PC-9 (cell line): ENCODE measurements around the gene DPYD. TPM values are rescaled to one million over a fixed set of nuclear protein-coding genes. Genes with fewer than 3 reads are reported as not detected.

Experiments used
- BruUV-seq: library from RNA; stranded (reverse); fragments of 400-500 nt; replicated peaks from 2 replicates; lab custom pipeline; 2021; lab: Mats Ljungman, UMichigan
- CTCF ChIA-PET: fragments of 300-600 bp; sonication (Branson Sonifier 250); formaldehyde crosslinking; loops from one replicate; lab custom pipeline; 2022; ENCODE audit warnings: antibody characterized with exemption; lab: Charles Lee
- POLR2A ChIA-PET: fragments of 300-600 bp; sonication (Branson Sonifier 250); formaldehyde crosslinking; loops from one replicate; lab custom pipeline; 2022; ENCODE audit warnings: antibody characterized with exemption; ENCODE audit not compliant: unreplicated experiment; lab: Charles Lee
- DNase-seq, 2 experiments: peaks; one replicate each; pipeline versions ENCODE4 v3.0.0 to v3.0.0-alpha.2; 2015 to 2022; ENCODE audit warnings: mixed read lengths in 1 of 2
- H2AFZ ChIP-seq: fragments of 200-600 bp; sonication (generic); 2 replicates; pipeline ENCODE4 v1.8.1; 2017; ENCODE audit warnings: antibody characterized with exemption
- H3F3A ChIP-seq: fragments of 200-600 bp; sonication (generic); 2 replicates; pipeline ENCODE4 v1.8.1; 2017; ENCODE audit warnings: antibody characterized with exemption, mild to moderate bottlenecking, low read depth; ENCODE audit not compliant: insufficient read depth
- H3K27ac ChIP-seq: fragments of 200-600 bp; sonication (generic); 2 replicates; pipeline ENCODE4 v1.6.1; 2016; ENCODE audit warnings: mixed run types
- H3K27me3 ChIP-seq: fragments of 200-600 bp; sonication (generic); 2 replicates; pipeline ENCODE4 v1.6.1; 2016; ENCODE audit warnings: low read depth, mixed run types; ENCODE audit not compliant: insufficient read depth
- H3K36me3 ChIP-seq: fragments of 200-600 bp; sonication (generic); 2 replicates; pipeline ENCODE4 v1.6.1; 2016; ENCODE audit warnings: low read depth, mixed run types
- H3K4me1 ChIP-seq: fragments of 200-600 bp; sonication (generic); replicated peaks from 2 replicates; pipeline ENCODE4 v1.6.1; 2016; ENCODE audit warnings: mixed run types; ENCODE audit not compliant: insufficient read depth
- H3K4me2 ChIP-seq: fragments of 200-600 bp; sonication (generic); 2 replicates; pipeline ENCODE4 v1.6.1; 2017; ENCODE audit warnings: mixed run types
- H3K4me3 ChIP-seq: fragments of 200-600 bp; sonication (generic); 2 replicates; pipeline ENCODE4 v1.6.1; 2016; ENCODE audit warnings: mixed run types
- H3K79me2 ChIP-seq: fragments of 200-600 bp; sonication (generic); 2 replicates; pipeline ENCODE4 v1.6.1; 2017; ENCODE audit warnings: low read depth, mixed run types
- H3K9me2 ChIP-seq: fragments of 200-600 bp; sonication (generic); 2 replicates; pipeline ENCODE4 v1.8.1; 2017; ENCODE audit warnings: mild to moderate bottlenecking; ENCODE audit not compliant: insufficient read depth
- H3K9me3 ChIP-seq: fragments of 200-600 bp; sonication (generic); 2 replicates; pipeline ENCODE4 v1.8.1; 2016; ENCODE audit warnings: low read depth; ENCODE audit not compliant: insufficient read depth
- H4K20me1 ChIP-seq: fragments of 200-600 bp; sonication (generic); 2 replicates; pipeline ENCODE4 v1.8.1; 2017; ENCODE audit not compliant: insufficient read depth
- CTCF ChIP-seq: fragments of 200-600 bp; sonication (generic); conservative IDR thresholded peaks from 2 replicates; pipeline ENCODE4 v1.6.1; 2017; ENCODE audit warnings: mixed run types, antibody characterized with exemption, mild to moderate bottlenecking, moderate library complexity
- EZH2 ChIP-seq: fragments of 200-600 bp; sonication (generic); IDR thresholded peaks from 2 replicates; pipeline ENCODE4 v1.8.0; 2017; ENCODE audit warnings: antibody characterized with exemption, low read depth
- intact Hi-C: fragments of 100-400 bp; cut with micrococcal nuclease; formaldehyde crosslinking; loops from one replicate; pipeline ENCODE4 v1.10.0; 2022; ENCODE audit not compliant: unreplicated experiment
- total RNA-seq: library from RNA; stranded (reverse); gene quantifications from 2 replicates; pipeline ENCODE4 v1.2.3, GENCODE V29; 2021

DPYD gene
- total RNA-seq, 1 experiment from 2014 or later = 24.1 TPM

GRCh38 chr1:97352936-97353382 is 567.9 kb downstream of the DPYD start:
- DNase-seq = no peak
- ChIA-PET POLR2A (no interaction called here), CTCF (no interaction called here)
- no peak overlapping the region for H2AFZ ChIP-seq
- no peaks in the 10 kb centered on the region for H3K4me1 ChIP-seq
- no TSS peak for BruUV-seq
- no peaks in the 10 kb centered on the region for H3K36me3 ChIP-seq
- no peaks in the 10 kb centered on the region for H3K9me2 ChIP-seq
- no peak overlapping the region for H3K4me2 ChIP-seq
- no peaks in the 10 kb centered on the region for H4K20me1 ChIP-seq
- no peak overlapping the region for H3K4me3 ChIP-seq
- intact Hi-C loops = no loop called here
- TF ChIP-seq EZH2 (no peak), CTCF (no peak)
- H3F3A ChIP-seq = no peaks in the 10 kb centered on the region
- H3K27ac ChIP-seq = no peak overlapping the region
- H3K27me3 ChIP-seq = no peaks in the 10 kb centered on the region
- no peaks in the 10 kb centered on the region for H3K9me3 ChIP-seq
- H3K79me2 ChIP-seq = no peaks in the 10 kb centered on the region

GRCh38 chr1:97351846-97352245 is 569.0 kb downstream of the DPYD start:
- TF ChIP-seq EZH2 (no peak), CTCF (no peak)
- BruUV-seq = no TSS peak
- Histone ChIP-seq H3K27ac (no peak overlapping the region), H2AFZ (peak overlapping the region; percentile 24; the same call in 1 of the 2 replicates), H3K27me3 (no peaks in the 10 kb centered on the region), H3K9me3 (no peaks in the 10 kb centered on the region), H3K4me2 (no peak overlapping the region), H3K4me1 (no peaks in the 10 kb centered on the region), H3K79me2 (no peaks in the 10 kb centered on the region), H3K36me3 (no peaks in the 10 kb centered on the region), H3F3A (no peaks in the 10 kb centered on the region), H3K4me3 (no peak overlapping the region), H4K20me1 (no peaks in the 10 kb centered on the region), H3K9me2 (no peaks in the 10 kb centered on the region)
- CTCF ChIA-PET = no interaction called here
- no peak for DNase-seq
- intact Hi-C loops = no loop called here
- POLR2A ChIA-PET = interaction anchor here (0.6 kb wide), 1 partner anchor 1118 kb away, joined by 3 read pairs; no protein-coding TSS in a partner anchor

GRCh38 chr1:97350662-97351061 is 570.2 kb downstream of the DPYD start:
- no peak overlapping the region for H3K4me3 ChIP-seq
- H3K27me3 ChIP-seq = no peaks in the 10 kb centered on the region
- BruUV-seq = no TSS peak
- intact Hi-C loops = no loop called here
- no peaks in the 10 kb centered on the region for H3K79me2 ChIP-seq
- ChIA-PET POLR2A (no interaction called here), CTCF (no interaction called here)
- no peak for DNase-seq
- no peak overlapping the region for H2AFZ ChIP-seq
- TF ChIP-seq EZH2 (no peak), CTCF (no peak)
- no peaks in the 10 kb centered on the region for H3F3A ChIP-seq
- H3K4me1 ChIP-seq = no peaks in the 10 kb centered on the region
- no peak overlapping the region for H3K27ac ChIP-seq
- no peak overlapping the region for H3K4me2 ChIP-seq
- no peaks in the 10 kb centered on the region for H4K20me1 ChIP-seq
- no peaks in the 10 kb centered on the region for H3K36me3 ChIP-seq
- H3K9me2 ChIP-seq = no peaks in the 10 kb centered on the region
- H3K9me3 ChIP-seq = no peaks in the 10 kb centered on the region
